Spleen (tissue), 7 donors: ENCODE measurements around the gene COL9A1.

Experiments
- POLR2A ChIP-seq, 3 donors: fragments of 450-650 bp; IDR thresholded peaks; one replicate each; pipeline ENCODE4 v1.5.1; 2017; ENCODE audit warnings: antibody characterized with exemption in 3 of 3, mild to moderate bottlenecking in 1 of 3
- POLR2AphosphoS5 ChIP-seq, 3 donors: sonication (generic); formaldehyde crosslinking; IDR thresholded peaks; one replicate each; pipeline ENCODE4 v1.5.1; 2017; ENCODE audit warnings: antibody characterized with exemption in 3 of 3
- TF ChIP-seq, protein P1 (sequence below), 11 experiments: fragments of 200-600 bp in 7 of 11; fragments of 450-650 bp in 4 of 11; sonication (generic) in 4 of 11; IDR thresholded peaks in 8 of 11; conservative IDR thresholded peaks in 3 of 11; 1 replicate in 7 of 11; 2 replicates in 4 of 11; pipeline versions ENCODE4 v1.4.0 to v1.8.0; 2016 to 2021; ENCODE audit warnings: antibody characterized with exemption in 11 of 11, inconsistent platforms in 4 of 11, mild to moderate bottlenecking in 1 of 11
- donor health status: DM: no; HTN: no; CAD: no; lungs with moderate emphysema.
- donor health status: DM: no; HTN: no; CAD: no.
- donor health status: DM: no; HTN: no; CAD: no.

- TF ChIP-seq POLR2A (IDR thresholded peaks at IDR 0.05), result no peak
- TF ChIP-seq, protein P1, sequence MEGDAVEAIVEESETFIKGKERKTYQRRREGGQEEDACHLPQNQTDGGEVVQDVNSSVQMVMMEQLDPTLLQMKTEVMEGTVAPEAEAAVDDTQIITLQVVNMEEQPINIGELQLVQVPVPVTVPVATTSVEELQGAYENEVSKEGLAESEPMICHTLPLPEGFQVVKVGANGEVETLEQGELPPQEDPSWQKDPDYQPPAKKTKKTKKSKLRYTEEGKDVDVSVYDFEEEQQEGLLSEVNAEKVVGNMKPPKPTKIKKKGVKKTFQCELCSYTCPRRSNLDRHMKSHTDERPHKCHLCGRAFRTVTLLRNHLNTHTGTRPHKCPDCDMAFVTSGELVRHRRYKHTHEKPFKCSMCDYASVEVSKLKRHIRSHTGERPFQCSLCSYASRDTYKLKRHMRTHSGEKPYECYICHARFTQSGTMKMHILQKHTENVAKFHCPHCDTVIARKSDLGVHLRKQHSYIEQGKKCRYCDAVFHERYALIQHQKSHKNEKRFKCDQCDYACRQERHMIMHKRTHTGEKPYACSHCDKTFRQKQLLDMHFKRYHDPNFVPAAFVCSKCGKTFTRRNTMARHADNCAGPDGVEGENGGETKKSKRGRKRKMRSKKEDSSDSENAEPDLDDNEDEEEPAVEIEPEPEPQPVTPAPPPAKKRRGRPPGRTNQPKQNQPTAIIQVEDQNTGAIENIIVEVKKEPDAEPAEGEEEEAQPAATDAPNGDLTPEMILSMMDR (IDR thresholded peaks at IDR 0.05 in 8 of 11, conservative IDR thresholded peaks at IDR 0.05 in 3 of 11), result no peak
- no peak for TF ChIP-seq POLR2AphosphoS5 (IDR thresholded peaks at IDR 0.05)
Observed at GRCh38 chr6:70285201-70285600, 17.7 kb downstream of the COL9A1 start.
